HG03460 (cell line): Measurements from ENCODE around the gene MAPKAP1.

ENCODE experiments used
- ATAC-seq: cut with Tn5 transposase; IDR thresholded peaks from one replicate; pipeline ENCODE4 v1.9.1; 2021; ENCODE audit not compliant: unreplicated experiment

The MAPKAP1 gene

DNA sequence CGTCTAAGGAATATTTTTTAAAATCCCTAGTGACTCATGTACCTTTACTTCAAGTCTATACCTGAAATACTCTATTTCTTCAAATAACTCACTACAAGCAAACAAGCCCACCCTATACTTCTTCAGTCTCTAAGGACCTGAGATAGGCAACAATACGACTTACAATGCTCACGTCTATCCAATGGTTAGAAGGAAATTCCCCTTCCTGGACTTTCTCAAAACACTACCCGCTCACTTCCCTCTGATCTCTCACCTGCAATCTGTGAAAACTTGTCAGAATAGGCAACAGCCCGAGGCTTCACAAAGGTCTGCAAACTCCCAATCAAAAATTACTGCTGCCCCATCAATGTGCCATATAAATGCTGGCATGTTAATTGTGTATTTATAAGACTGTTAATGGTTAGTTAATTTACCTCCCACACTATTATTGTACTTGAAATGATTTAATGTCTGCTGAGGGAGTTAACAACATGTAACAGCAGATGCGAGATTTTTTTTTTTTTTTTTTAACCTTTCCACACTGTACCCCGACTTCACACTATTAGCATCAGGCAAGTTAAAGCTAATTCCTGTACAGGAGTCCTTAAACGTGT is 27.3 kb downstream of the MAPKAP1 start:
- ATAC-seq, result no peak

DNA sequence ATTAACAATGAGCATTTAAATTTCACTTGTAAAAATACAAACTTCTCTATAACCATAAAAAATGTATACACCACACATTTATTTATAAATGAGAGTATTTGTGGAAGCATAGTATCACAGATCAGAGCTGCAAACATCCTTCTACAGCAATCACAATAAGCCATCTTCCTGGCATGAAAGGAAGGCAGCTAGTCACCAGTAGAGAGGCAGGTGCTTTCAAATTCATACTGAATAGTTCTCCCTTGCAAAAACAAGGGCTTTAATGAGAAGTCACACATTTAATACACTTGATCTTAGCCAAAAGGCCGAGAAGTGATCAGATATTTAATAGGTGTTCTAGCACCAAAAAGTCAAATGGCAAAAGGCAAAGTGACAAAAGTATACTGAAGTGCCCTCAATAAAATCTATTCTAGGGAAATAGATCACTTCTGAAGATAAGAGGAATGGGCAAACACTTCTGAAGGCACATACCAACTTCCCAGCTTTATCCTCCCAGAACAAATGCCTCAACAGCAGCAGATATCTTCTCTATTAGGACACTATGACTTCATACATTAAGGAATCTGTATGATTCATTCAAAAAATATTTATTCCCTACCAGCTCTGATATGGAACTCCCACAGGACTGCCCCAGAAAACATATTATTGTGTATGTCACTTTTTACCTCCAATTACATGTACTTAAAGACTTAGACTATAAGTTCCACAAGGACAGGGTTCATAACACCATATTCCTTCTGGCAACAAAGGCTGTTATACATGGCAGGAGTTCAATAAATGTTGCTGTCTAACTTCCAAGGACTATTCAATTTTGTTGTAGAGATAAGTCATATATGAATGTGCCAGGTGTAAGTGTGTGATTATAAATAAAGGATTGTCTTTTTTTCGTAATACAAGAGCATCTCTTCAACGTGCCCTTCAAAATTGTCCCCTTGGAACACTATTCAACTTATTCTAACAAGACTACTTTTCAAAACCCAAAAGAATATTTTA is 31.7 kb downstream of the MAPKAP1 start:
- ATAC-seq, result no peak

GRCh38 chr9:125672876-125673275 is 34.1 kb downstream of the MAPKAP1 start:
- no peak for ATAC-seq

GRCh38 chr9:125663127-125663526 is 43.9 kb downstream of the MAPKAP1 start:
- no peak for ATAC-seq

GRCh38 chr9:125660557-125660956 is 46.5 kb downstream of the MAPKAP1 start:
- no peak for ATAC-seq

DNA sequence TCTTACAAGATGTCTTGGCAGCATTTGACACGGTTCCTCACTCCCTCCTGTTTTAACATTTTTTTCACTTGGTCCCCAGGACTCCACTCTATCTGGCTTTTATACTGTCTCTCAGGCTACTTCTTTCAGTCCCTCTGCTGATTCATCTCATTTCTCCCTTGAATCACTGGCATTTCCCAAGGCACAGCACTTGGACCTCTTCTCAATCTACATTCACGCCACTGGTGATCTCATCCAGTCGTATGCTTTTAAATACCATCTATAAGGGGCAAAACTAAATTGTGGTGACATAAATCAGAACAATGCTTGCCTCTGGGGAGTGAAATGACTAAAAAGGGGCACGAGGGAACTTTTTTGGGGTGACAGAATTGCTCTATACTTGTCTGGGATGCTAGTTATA is 47.1 kb downstream of the MAPKAP1 start:
- peak; percentile 58 for ATAC-seq

DNA sequence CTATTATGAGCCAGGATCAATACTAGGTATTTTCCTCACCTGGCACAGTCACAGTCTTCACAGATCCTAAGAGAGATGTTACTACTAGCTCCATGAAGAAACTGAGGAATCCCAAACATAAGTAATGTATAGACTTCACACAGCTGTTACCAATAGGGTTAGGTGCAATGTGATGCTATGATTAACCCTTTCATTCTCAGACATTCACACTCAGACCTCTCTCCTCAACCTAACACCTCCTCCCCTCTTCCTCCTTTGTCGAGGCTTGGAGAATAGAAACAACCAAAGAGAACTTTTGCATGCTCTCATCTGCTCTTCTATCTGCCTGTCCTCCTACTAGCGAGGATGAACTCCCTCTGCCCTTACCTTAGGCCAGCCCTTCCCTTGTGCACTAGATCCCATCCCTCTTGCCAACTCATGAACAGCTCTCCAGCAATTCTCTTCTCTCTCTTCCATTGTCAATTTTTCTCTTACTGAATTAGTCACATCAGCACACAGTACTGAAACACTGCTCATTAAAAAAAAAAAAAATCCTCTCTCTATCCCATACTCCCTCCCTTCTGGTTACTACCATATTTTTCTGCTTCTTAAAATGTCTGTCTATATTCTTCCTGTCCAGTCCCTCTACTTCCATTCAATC is 47.7 kb downstream of the MAPKAP1 start:
- peak; percentile 9 for ATAC-seq

DNA sequence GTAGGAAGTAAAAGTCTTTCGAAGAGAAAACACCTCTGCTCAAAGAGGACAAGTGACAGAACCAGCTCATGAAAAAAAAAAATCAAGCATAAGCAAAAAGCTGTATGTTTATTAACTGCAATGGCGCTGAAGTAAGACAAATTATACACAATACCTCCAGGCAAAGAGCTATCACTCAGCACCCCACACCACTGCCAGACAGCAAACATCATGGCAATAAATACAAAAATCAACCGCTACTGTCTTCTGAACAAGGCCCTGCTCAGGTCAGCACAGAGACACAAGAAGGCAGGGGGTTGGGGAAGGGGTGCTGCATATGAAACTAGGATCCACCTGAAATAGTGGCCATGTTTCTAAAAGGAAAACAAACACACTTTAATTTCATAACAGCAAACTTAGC is 50.4 kb downstream of the MAPKAP1 start:
- ATAC-seq, result no peak

DNA sequence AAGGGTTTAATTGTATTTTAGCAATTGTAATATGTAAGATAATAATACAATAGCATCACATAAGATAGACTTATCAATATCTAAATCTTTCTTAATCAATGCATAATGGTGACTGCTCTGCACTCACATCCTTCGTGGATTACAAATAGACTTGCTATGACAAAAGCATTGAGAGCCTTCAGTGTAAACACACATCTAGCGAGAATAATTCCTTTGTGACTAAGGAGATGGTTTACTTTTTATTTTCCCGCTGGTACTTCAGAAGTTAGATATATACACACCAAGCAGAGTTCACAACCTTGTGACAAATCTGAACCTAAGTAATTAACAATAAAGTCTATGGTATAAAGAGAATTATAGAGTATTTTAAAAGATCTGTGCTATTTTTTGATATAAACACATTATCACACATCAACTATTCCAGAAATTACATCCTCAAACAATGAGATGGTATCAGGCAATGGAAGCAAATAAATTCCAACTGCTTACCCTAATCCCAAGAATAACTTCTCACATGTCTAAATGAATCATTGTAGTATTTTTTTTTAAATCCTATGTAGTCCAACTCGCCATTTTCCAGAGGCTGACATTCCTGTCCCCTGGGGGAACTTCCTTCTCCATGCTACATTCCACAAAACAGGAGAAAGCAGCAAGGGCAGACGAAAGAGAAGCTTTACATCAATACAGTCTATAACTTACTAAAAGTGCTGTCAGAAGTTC is 51.2 kb downstream of the MAPKAP1 start:
- ATAC-seq, result no peak

DNA sequence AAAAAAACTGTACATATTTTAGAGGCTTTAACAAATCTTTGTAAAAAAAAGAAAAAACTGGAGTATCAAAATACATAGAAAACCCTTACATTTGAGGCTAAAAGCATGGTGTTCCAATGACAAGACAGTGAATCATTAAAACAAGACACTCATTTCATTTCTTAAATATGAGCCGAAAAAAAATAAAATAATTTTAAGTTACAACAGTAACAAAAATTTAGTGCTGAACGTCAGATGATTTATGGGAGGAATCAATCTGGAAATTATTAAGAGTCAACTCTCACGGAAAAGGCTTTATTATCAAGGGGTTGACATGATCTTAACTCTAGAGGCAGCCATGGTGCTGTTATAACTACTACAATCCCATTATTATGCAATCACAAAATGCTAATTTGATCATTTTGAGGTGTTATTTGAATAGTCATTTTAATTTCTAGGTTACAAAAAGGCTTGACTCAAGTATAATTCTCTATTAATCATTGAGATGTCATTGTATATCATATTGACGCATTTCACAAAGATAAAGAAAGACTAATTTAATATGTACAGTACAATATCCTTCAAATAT is 51.9 kb downstream of the MAPKAP1 start:
- no peak for ATAC-seq

GRCh38 chr9:125654121-125654520 is 52.9 kb downstream of the MAPKAP1 start:
- ATAC-seq, result no peak

GRCh38 chr9:125653325-125653724 is 53.7 kb downstream of the MAPKAP1 start:
- ATAC-seq, result no peak

DNA sequence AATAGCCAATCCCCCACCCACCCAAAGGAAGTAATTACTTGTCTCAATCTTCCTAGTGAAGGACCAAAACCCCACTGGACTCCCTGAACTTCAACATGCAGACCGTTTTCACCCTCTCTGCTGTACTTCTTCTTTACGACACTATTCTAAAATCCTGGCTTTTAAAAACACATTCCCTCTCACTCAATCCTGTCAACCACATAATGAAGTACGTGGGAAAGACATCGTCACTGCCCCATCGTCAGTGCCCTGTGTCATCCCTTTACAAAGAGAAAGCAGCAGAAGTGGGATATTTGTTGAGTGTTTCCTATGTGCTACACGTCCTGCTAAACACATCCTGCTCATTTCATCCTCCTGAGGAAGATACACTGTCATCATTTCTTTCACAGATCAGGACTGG is 54.2 kb downstream of the MAPKAP1 start:
- ATAC-seq, result no peak

- ATAC-seq, result no peak
Measured at GRCh38 chr9:125652233-125652594, 54.8 kb downstream of the MAPKAP1 start.

DNA sequence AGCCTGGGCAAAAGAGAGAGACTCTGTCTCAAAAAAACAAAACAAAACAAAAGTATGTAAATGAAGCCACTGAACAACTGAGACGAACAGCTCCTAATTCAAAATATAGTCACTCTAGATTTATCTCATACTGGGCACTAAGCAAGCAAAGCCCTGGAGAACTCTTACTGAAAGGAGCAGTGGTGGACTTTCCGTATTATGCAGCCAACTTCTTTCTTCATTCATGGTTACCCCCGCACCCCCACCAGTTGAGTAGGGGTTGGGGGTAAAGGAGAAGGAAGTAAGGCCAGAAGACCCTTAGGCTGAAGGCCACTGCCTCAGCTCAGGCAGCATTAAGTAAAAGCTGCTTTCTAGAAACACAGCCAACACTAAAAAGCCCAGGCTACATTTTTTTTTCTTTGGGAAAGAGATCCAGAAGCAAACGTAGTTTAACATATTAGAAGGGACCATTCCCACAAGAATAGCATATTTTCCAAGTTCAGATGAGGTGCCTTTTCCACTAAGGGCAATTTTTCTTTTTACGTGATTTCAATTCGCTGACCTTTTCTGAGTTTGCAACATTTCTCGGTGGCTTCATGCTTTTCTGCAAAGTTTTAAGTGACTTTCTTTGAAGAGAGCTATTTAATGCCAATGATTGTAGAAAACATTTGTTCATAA is 55.3 kb downstream of the MAPKAP1 start:
- ATAC-seq, result no peak

DNA sequence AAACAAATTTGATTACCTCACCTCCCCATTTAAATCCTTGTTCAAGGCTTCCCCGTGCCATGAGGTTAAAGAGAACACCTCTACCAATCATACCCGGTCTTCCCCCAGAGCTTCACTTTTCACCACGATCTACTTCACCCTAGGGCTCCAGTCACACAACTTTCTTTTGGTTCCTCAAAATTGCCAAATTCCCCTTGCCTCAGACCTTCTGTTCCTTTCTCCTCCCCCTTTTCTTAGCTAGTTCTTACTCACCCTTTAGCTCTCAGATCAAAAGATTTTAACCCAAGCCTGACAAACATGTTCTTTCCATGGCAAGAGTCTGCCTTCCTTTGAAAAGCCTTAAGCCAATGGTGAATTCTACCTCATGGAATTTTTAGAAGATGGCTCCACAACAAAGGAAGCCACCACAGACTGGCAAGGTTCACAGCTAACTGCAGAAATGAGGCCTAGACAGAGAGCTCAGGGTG is 56.7 kb downstream of the MAPKAP1 start:
- peak; percentile 75 for ATAC-seq

DNA sequence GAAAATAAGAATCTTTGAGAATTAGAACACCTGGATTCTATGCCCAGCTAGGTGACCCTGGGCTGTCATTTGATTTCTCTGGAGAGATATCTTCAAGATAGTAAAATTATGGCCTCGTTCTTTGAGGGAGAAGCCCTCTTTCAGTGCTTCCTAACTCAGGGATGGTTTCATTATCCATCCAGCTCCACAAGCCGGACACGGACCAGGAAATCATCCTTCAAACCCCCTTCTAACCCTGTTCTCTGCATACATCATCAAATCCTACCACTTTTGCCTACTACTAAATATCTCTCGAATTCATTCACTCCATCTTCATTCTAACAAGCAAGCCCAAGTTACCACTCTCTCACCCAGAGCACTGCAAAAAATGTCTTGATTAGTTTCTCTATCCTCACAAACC is 57.2 kb downstream of the MAPKAP1 start:
- no peak for ATAC-seq

- no peak for ATAC-seq
Measured at GRCh38 chr9:125649315-125649714, 57.7 kb downstream of the MAPKAP1 start.

DNA sequence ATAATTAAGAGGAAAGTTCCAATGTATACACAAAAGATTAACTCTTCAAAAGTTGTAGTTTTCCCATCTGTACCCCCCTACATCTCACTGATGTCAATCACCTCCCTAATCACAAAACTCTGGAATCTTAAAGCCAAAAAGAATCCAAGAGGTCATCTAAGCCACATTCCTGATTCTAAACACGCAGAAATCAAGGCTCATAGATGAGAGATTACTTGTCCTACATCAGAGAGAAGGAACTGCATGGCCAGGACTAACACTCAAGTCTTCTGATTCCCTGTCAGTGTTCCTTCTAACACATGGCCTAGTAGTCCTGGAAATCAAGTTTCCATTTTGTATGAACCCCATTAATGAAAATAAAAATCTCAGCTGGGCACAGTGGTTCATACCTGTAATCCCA is 58.7 kb downstream of the MAPKAP1 start:
- no peak for ATAC-seq

- no peak for ATAC-seq
Measured at GRCh38 chr9:125646621-125647100, 60.3 kb downstream of the MAPKAP1 start.
